Measurements from ENCODE around the gene ELK4.
"Not testable (repeated sequence)": the region's sequence is repeated elsewhere in the genome, so short reads cannot be mapped to it uniquely, and the experiment has no call there.

The ELK4 gene

GRCh38 chr1:205652984-205653383, 21.2 kb upstream of the ELK4 start:
- H3K27me3 Mint-ChIP-seq: no peaks in the 10 kb centered on the region
- H3K4me1 Mint-ChIP-seq (ENCODE audit: low read depth): no peaks in the 10 kb centered on the region
- no peaks in the 10 kb centered on the region for H3K9me3 Mint-ChIP-seq (ENCODE audit: low read depth)
- H3K36me3 Mint-ChIP-seq: no peaks in the 10 kb centered on the region
- no peak overlapping the region for H3K4me3 Mint-ChIP-seq
- H3K27ac Mint-ChIP-seq: no peak overlapping the region

DNA sequence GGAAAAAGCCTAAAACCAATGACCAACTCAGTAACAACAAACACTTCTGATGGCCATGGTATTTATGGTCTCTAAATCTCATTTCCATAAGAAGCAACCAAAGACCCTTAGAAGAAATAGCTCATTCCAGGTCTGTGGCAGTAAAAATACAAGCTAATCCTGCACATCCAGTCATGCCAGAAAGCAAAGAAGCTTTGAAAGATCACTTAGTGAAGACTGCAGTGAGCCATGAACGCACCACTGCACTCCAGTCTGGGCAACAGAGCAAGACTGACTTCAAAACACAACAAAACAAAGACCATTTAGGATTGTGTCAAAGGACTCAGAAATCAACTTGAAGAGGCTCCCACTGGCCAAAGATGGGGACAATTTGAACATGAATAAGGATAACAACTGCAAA, 18.4 kb upstream of the ELK4 start:
- H3K4me1 Mint-ChIP-seq (ENCODE audit: low read depth): no peaks in the 10 kb centered on the region
- no peaks in the 10 kb centered on the region for H3K36me3 Mint-ChIP-seq
- peaks cover 1% of the 10 kb centered on the region for H3K27me3 Mint-ChIP-seq
- no peaks in the 10 kb centered on the region for H3K9me3 Mint-ChIP-seq (ENCODE audit: low read depth)
- H3K4me3 Mint-ChIP-seq: no peak overlapping the region
- H3K27ac Mint-ChIP-seq: no peak overlapping the region

DNA sequence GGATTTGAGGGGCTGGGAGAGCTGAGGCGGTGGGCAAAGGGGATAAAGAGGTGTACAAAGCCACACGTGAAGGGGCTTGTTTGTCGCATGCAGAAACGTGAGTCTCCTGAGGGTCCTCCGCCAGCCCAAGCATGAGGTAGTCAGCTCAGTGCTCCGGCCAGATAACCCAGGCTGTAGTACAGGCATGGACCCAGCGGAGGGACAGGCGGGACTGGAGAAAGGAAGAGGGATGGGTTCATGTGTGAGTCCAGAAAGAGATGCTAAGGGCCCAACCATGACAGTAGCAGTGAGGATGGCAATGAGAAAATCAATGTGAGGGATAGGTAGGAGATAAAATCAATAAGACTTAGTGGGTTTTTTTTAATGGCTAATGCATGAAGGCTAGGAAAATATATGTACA, 13.7 kb upstream of the ELK4 start:
- Mint-ChIP-seq H3K27ac (no peak overlapping the region), H3K36me3 (no peaks in the 10 kb centered on the region), H3K27me3 (peaks cover 6% of the 10 kb centered on the region), H3K9me3 (ENCODE audit: low read depth) (no peaks in the 10 kb centered on the region), H3K4me3 (no peak overlapping the region), H3K4me1 (ENCODE audit: low read depth) (no peaks in the 10 kb centered on the region)

DNA sequence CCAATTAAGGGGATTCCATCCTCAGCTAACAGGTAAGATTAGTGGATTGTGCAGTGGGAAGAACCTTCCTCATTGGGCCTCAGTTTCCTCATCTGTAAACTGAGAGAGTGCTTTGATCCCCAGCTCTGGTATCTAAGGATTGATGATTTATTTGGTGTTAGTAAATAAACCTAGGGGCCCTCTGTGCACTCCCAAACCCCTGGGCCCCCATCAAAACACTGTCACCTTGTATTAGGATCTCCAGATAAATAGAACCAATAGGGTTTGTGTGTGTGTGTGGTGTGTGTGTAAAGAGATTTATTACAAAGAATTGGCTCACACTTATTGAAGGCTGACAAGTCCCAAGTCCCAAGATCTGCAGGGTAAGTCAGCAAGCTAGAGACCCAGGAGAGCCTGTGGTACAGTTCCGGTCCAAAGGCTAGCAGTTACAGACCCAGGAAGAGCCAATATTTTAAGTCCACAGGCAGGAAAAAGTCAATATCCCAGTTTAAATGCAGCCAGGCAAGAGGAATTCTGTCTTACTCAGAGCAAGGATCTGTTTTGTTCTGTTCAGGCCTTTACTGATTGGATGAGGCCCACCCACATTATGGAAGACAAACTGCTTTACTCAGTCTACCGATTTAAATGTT, 11.0 kb upstream of the ELK4 start:
- Mint-ChIP-seq H3K4me3 (no peak overlapping the region), H3K4me1 (ENCODE audit: low read depth) (no peaks in the 10 kb centered on the region), H3K9me3 (ENCODE audit: low read depth) (no peaks in the 10 kb centered on the region), H3K36me3 (no peaks in the 10 kb centered on the region), H3K27ac (no peak overlapping the region), H3K27me3 (peaks cover 6% of the 10 kb centered on the region)

DNA sequence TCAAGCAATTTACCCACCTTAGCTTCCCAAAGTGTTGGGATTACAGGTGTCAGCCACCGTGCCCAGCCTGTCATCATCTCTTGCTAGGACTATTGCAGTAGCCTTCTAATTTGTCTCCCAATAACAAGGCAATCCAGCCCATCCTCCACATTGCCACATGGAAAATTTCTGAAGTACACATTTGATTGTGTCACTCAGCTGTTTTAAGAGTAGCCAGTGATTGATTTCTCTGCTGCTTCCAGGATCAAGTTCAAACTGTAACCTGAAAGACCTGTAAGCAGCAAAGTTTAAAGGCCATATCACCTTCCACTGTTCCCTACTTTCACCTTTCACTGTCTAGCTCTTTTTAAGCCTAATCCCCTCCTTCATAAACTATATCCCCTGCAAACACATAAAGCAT, 7.8 kb upstream of the ELK4 start:
- H3K4me3 Mint-ChIP-seq: no peak overlapping the region
- no peak overlapping the region for H3K27ac Mint-ChIP-seq

GRCh38 chr1:205637854-205638468, 6.2 kb upstream of the ELK4 start:
- Mint-ChIP-seq H3K4me3 (no peak overlapping the region), H3K4me1 (ENCODE audit: low read depth) (peaks cover 2% of the 10 kb centered on the region), H3K36me3 (no peaks in the 10 kb centered on the region), H3K27me3 (peaks cover 2% of the 10 kb centered on the region), H3K9me3 (ENCODE audit: low read depth) (no peaks in the 10 kb centered on the region), H3K27ac (no peak overlapping the region)

More for the DNA sequence above, 7.8 kb upstream of the ELK4 start:
- Mint-ChIP-seq H3K4me1 (ENCODE audit: low read depth) (no peaks in the 10 kb centered on the region), H3K9me3 (ENCODE audit: low read depth) (no peaks in the 10 kb centered on the region), H3K27me3 (peaks cover 5% of the 10 kb centered on the region), H3K36me3 (no peaks in the 10 kb centered on the region)

- H3K36me3 Mint-ChIP-seq: no peaks in the 10 kb centered on the region
- no peaks in the 10 kb centered on the region for H3K9me3 Mint-ChIP-seq (ENCODE audit: low read depth)
- H3K27ac Mint-ChIP-seq: no peak overlapping the region
- peaks cover 8% of the 10 kb centered on the region for H3K4me1 Mint-ChIP-seq (ENCODE audit: low read depth)
- H3K4me3 Mint-ChIP-seq: no peak overlapping the region
- H3K27me3 Mint-ChIP-seq: peaks cover 2% of the 10 kb centered on the region
Measured at GRCh38 chr1:205636732-205637131, 4.9 kb upstream of the ELK4 start.

DNA sequence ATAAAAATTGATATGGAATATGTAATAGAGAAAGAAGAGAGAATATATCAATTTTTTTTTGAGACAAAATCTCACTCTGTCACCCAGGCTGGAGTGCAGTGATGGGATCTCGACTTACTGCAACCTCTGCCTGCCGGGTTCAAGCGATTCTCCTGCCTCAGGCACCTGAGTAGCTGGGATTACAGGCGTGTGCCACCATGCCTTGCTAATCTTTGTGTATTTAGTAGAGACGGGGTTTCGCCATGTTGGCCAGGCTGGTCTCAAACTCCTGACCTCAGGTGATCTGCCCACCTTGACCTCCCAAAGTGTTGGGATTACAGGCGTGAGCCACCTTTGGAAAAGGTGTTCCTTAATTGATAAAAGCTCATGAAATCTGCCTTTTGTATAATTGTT, 4.3 kb upstream of the ELK4 start:
- not testable (repeated sequence) for H3K9me3 Mint-ChIP-seq (ENCODE audit: low read depth); H3K36me3 Mint-ChIP-seq; H3K4me1 Mint-ChIP-seq (ENCODE audit: low read depth); H3K27me3 Mint-ChIP-seq; H3K27ac Mint-ChIP-seq; H3K4me3 Mint-ChIP-seq

DNA sequence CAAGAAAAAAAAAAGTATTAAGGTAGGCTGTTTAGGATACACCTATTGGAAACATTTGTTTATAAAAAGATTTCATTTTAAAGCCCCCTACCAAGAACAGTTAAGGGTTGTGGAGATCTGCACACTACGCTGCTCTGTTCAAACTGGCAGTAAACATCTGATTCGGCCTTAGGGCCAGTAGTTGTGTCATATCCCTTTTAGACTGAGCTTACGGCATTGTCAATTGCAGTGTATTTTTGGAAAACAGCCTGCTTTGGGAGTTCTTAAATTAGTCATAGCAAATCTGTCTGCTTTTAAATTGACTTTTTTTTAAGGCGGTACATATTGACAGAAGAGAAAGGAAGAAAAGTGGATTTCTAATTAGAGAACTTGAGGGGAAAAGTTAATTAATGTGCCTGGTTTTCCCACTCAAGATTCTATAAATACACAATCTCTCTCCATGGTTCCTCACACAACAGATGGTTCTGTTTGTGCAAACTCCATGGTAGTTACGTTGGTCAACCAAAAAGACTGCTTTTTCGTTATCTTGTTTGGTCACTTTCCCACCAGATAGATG, 1.7 kb upstream of the ELK4 start:
- no peaks in the 10 kb centered on the region for H3K36me3 Mint-ChIP-seq
- peaks cover 27% of the 10 kb centered on the region for H3K4me1 Mint-ChIP-seq (ENCODE audit: low read depth)
- H3K27me3 Mint-ChIP-seq: no peaks in the 10 kb centered on the region
- H3K4me3 Mint-ChIP-seq: no peak overlapping the region
- no peaks in the 10 kb centered on the region for H3K9me3 Mint-ChIP-seq (ENCODE audit: low read depth)
- no peak overlapping the region for H3K27ac Mint-ChIP-seq

- peaks cover 3% of the 10 kb centered on the region for H3K36me3 Mint-ChIP-seq
- peak overlapping the region; percentile 80 for H3K4me3 Mint-ChIP-seq
- peaks cover 34% of the 10 kb centered on the region for H3K4me1 Mint-ChIP-seq (ENCODE audit: low read depth)
- peak overlapping the region; percentile 87 for H3K27ac Mint-ChIP-seq
- H3K27me3 Mint-ChIP-seq: no peaks in the 10 kb centered on the region
- no peaks in the 10 kb centered on the region for H3K9me3 Mint-ChIP-seq (ENCODE audit: low read depth)
Measured at GRCh38 chr1:205632669-205633169, 908 bp upstream of the ELK4 start.

DNA sequence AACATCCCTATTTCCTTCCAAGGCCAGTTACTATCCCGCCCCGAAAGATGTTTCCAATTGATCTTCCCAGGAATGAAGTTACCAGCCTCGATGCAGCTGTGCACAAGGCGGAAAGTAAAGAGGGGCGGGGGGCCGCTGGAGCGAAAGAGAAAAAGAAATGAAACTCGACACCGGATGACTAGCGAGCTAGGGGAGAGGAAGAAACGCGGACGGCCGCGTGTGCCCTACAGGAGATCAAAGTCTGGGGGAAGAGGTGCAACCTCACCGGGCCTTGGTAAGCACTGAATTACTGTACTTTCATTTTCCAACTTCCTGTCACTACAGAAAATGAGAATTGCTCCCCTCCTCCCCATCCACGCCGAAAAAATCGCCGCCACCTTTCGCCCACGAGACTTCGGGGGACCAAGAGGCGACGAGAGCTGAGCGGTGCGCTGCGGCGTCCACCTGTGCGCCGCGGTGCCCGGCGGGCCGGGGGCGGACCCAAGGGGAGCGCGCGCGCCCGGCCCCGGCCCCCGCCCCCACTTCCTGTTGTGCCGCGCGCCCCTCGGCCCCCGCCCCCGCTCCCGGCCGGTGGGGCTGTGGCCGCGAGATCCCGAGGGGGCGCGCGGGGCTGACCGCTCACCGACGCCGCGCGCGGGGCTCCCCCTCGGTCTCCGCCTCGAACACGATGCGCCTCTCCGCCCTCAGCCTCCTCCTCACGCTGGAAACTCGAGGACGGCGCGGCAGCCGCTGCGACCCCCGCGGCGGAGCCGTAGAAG, 622 bp downstream of the ELK4 start:
- no peaks in the 10 kb centered on the region for H3K27me3 Mint-ChIP-seq
- no peaks in the 10 kb centered on the region for H3K9me3 Mint-ChIP-seq (ENCODE audit: low read depth)
- peak overlapping the region; percentile 97 for H3K27ac Mint-ChIP-seq
- H3K4me1 Mint-ChIP-seq (ENCODE audit: low read depth): peaks cover 47% of the 10 kb centered on the region
- H3K36me3 Mint-ChIP-seq: peaks cover 5% of the 10 kb centered on the region
- peak overlapping the region; percentile 90 for H3K4me3 Mint-ChIP-seq

- peak overlapping the region; percentile 90 for H3K4me3 Mint-ChIP-seq
- peak overlapping the region; percentile 97 for H3K27ac Mint-ChIP-seq
- no peaks in the 10 kb centered on the region for H3K27me3 Mint-ChIP-seq
- no peaks in the 10 kb centered on the region for H3K9me3 Mint-ChIP-seq (ENCODE audit: low read depth)
- H3K36me3 Mint-ChIP-seq: peaks cover 5% of the 10 kb centered on the region
- peaks cover 53% of the 10 kb centered on the region for H3K4me1 Mint-ChIP-seq (ENCODE audit: low read depth)
Measured at GRCh38 chr1:205630651-205631009, 1.2 kb downstream of the ELK4 start.

- Mint-ChIP-seq H3K4me1 (ENCODE audit: low read depth) (peaks cover 56% of the 10 kb centered on the region), H3K4me3 (peak overlapping the region; percentile 90), H3K36me3 (peaks cover 5% of the 10 kb centered on the region), H3K27ac (peak overlapping the region; percentile 97), H3K9me3 (ENCODE audit: low read depth) (no peaks in the 10 kb centered on the region), H3K27me3 (no peaks in the 10 kb centered on the region)
Measured at GRCh38 chr1:205630241-205630640, 1.6 kb downstream of the ELK4 start.

GRCh38 chr1:205629751-205630150, 2.1 kb downstream of the ELK4 start:
- H3K4me1 Mint-ChIP-seq (ENCODE audit: low read depth): peaks cover 61% of the 10 kb centered on the region
- H3K4me3 Mint-ChIP-seq: peak overlapping the region; percentile 90
- no peaks in the 10 kb centered on the region for H3K9me3 Mint-ChIP-seq (ENCODE audit: low read depth)
- peak overlapping the region; percentile 97 for H3K27ac Mint-ChIP-seq
- H3K36me3 Mint-ChIP-seq: peaks cover 5% of the 10 kb centered on the region
- no peaks in the 10 kb centered on the region for H3K27me3 Mint-ChIP-seq

GRCh38 chr1:205627956-205628355, 3.9 kb downstream of the ELK4 start:
- Mint-ChIP-seq H3K27ac (peak overlapping the region; percentile 88), H3K27me3 (no peaks in the 10 kb centered on the region), H3K9me3 (ENCODE audit: low read depth) (no peaks in the 10 kb centered on the region), H3K36me3 (peaks cover 10% of the 10 kb centered on the region), H3K4me3 (peak overlapping the region; percentile 90), H3K4me1 (ENCODE audit: low read depth) (peaks cover 73% of the 10 kb centered on the region)

Data from activated naive CD8-positive, alpha-beta T cell (primary cell).